HG03521 (cell line): ENCODE data around the gene PPP1R36.
A peak's percentile ranks its signal among the peaks of the same experiment; 100 is the strongest.
"Not testable (repeated sequence)": the region's sequence is repeated elsewhere in the genome, so short reads cannot be mapped to it uniquely, and the experiment has no call there.

Source experiments
- ATAC-seq: cut with Tn5 transposase; IDR thresholded peaks from one replicate; pipeline ENCODE4 v1.9.1; 2021; ENCODE audit warnings: mild to moderate bottlenecking, moderate library complexity; ENCODE audit not compliant: unreplicated experiment

Gene PPP1R36

DNA sequence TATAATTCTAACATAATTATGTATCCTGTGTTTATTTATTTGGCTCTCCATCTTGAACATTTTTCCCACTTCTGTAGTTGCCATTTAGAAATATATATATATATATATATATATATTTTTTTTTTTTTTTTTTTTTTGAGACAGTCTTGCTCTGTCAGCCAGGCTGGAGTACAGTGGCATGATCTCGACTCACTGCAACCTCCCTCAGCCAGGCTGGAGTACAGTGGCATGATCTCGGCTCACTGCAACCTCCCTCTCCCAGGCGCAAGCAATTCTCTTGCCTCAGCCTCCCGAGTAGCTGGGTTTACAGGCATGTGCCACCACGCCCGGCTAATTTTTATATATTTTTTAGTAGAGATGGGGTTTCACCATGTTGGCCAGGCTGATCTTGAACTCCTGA, 32.1 kb upstream of the PPP1R36 start:
- not testable (repeated sequence) for ATAC-seq

DNA sequence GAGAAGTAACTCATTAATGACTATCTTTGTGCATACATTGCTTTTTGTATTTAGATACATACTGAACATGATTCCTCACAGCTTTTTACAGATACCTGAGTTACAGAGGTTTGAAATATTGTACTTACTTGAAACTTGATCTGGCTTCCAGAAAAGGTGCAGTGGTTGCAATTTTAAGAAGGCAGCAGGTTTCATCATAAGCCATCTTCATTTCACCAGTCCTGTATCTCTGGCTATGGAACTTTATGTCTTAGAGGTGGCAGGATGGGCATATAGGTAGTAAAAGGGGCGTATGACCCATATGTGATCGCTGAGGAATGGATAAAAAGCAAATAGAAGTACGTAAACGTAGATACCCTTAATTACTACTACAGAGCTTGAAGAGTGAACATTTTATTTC, 31.5 kb upstream of the PPP1R36 start:
- no peak for ATAC-seq

GRCh38 chr14:64520699-64521098, 29.1 kb upstream of the PPP1R36 start:
- ATAC-seq, result no peak

DNA sequence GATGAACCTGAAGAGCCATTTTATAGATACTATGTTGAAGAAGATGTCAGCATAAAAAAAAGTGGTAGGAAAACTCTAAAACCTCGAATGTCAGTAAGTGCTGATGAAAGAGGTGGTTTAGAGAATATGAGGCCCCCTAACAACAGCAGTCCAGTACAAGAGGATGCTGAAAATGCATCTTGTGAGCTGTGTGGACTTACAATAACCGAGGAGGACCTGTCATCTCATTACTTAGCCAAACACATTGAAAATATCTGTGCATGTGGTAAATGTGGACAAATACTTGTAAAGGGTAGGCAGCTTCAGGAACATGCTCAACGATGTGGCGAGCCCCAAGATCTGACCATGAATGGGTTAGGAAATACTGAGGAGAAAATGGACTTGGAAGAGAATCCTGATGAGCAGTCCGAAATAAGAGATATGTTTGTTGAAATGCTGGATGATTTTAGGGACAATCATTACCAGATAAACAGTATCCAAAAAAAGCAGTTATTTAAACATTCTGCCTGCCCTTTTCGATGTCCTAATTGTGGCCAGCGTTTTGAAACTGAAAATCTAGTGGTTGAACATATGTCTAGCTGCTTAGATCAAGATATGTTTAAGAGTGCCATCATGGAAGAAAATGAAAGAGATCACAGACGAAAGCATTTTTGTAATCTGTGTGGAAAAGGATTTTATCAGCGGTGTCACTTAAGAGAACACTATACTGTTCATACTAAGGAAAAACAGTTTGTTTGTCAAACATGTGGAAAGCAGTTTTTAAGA, 27.0 kb upstream of the PPP1R36 start:
- no peak for ATAC-seq

GRCh38 chr14:64525354-64525753, 24.4 kb upstream of the PPP1R36 start:
- no peak for ATAC-seq

- ATAC-seq, result no peak
These were observed 18.2 kb upstream of the PPP1R36 start for GRCh38 chr14:64531567-64531966.

DNA sequence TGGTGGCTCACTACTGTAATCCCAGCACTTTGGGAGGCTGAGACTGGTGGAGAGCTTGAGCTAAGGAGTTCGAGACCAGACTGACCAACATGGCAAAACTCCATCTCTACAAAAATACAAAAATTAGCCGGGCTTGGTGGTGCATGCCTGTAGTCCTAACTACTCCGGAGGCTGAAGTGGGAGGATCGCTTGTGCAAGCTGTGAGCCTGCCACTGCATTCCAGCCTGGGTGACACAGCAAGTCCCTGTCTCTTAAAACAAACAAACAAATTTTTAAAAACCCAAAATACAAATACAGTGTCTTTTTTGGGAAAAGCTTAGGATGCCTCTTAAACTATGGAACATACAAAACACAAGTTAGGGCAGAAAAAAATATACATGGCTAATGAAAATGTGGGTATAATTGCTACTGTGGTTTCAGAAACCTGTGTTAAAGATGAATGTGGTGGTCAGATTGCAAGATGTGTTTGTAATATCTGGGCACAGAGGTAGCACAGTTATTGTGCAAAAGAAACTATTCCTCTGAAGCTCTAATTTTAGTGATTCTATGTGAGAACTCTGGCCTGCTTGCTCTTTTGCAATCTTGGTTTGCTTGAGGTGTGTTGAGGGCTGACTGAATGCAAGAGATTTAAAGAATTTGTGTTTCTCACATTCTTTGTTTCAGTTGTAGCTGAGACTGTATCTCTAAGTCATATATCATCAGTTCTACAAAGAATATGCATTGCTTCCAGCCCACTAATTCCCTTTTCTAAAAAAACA, 13.1 kb upstream of the PPP1R36 start:
- ATAC-seq, result no peak

DNA sequence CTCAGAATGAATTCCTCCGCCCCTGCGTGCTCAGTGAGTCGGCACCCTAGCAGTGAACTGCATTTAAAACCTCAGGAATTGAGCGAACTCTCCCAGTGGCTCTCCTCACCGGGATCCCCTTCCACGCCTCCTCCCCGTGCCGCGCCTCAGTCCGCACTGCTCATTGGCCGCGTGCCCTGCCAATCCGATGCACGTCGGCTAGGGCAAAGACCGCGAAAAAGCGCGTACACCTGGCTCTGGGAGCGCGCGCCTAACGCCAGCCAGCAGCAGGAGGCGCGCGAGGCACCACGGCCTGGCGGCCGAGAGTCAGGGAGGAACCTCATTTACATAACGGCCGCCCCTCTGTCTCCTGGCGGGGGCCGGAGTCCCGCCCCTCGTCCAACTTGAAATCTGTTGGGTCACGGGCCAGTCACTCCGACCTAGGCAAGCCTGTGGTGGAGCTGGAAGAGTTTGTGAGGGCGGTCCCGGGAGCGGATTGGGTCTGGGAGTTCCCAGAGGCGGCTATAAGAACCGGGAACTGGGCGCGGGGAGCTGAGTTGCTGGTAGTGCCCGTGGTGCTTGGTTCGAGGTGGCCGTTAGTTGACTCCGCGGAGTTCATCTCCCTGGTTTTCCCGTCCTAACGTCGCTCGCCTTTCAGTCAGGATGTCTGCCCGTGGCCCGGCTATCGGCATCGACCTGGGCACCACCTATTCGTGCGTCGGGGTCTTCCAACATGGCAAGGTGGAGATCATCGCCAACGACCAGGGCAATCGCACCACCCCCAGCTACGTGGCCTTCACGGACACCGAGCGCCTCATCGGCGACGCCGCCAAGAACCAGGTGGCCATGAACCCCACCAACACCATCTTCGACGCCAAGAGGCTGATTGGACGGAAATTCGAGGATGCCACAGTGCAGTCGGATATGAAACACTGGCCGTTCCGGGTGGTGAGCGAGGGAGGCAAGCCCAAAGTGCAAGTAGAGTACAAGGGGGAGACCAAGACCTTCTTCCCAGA, 9.3 kb upstream of the PPP1R36 start, which contains the start of gene HSPA2:
Gene HSPA2 (plus strand): TSS at position 534 of the 995 bp plus-strand sequence. CDS start 109 bp downstream, at position 643.
- ATAC-seq, result peak; percentile 90

DNA sequence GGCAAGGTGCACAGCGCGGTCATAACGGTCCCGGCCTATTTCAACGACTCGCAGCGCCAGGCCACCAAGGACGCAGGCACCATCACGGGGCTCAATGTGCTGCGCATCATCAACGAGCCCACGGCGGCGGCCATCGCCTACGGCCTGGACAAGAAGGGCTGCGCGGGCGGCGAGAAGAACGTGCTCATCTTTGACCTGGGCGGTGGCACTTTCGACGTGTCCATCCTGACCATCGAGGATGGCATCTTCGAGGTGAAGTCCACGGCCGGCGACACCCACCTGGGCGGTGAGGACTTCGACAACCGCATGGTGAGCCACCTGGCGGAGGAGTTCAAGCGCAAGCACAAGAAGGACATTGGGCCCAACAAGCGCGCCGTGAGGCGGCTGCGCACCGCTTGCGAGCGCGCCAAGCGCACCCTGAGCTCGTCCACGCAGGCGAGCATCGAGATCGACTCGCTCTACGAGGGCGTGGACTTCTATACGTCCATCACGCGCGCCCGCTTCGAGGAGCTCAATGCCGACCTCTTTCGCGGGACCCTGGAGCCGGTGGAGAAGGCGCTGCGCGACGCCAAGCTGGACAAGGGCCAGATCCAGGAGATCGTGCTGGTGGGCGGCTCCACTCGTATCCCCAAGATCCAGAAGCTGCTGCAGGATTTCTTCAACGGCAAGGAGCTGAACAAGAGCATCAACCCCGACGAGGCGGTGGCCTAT, 8.3 kb upstream of the PPP1R36 start:
- ATAC-seq, result no peak

- ATAC-seq, result no peak
These were observed 7.6 kb upstream of the PPP1R36 start for GRCh38 chr14:64541972-64542835.

- no peak for ATAC-seq
These were observed 6.9 kb upstream of the PPP1R36 start for GRCh38 chr14:64542836-64543201.

- no peak for ATAC-seq
These were observed 5.0 kb upstream of the PPP1R36 start for GRCh38 chr14:64544607-64545312.

- no peak for ATAC-seq
These were observed 745 bp upstream of the PPP1R36 start for GRCh38 chr14:64549016-64549415.

- ATAC-seq, result no peak
These were observed 1.0 kb downstream of the PPP1R36 start for GRCh38 chr14:64550621-64551333.

DNA sequence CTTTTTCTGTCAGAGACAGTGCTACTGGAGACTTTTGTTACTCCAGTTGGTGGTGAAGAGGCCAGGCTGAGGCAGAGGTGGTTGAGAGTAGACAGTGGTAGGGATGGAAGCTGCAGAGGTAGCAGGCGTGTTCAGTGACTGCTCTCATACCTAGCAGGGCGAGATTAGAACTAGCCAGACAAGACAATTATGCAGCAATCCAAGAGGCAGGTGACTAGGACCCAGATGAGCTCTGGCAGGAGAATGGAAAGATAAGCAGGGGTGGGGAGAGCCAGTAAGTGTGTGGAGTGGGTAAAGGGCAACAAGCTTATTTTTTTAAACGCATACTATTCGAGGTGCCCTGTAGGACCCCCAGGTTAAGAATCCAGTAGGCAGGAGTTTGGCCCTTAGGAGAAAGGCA, 4.8 kb downstream of the PPP1R36 start:
- no peak for ATAC-seq

DNA sequence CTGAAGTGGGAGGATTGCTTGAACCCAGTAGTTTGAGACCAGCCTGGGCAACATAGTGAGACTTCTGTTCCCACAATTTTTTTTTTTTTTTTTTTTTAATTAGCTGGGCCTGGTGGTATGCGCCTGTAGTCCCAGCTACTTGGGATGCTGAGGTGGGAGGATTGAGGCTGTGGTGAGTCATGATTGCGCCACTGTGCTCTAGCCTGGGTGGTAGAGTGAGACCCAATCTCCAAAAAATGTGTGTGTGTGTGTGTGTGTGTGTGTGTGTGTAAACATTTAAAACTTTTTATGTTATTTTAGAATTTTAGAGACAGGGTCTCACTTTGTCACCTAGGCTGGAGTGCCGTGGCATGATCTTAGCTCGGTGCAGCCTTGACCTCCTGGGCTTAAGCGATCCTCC, 6.8 kb downstream of the PPP1R36 start:
- ATAC-seq, result no peak

- ATAC-seq, result not testable (repeated sequence)
These were observed 8.5 kb downstream of the PPP1R36 start for GRCh38 chr14:64558216-64558615.

DNA sequence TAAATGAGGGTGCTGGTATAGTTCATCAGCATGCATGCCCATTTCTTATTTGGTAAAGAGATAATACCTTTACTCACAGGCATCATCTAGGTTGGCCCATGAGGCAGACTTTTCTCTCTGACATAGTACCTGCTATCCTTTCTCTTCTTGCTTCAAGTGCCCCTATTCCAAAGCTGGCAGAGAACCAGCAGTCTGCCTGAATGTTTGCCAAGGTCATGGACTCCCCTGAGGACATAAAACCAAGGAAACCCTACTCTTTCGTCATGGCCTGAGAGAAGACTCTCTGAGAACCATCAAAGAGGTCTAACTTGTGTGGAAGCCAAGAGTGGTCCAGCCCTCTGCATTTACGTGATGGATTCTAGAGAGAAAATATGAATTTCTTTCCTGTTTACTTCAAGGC, 11.9 kb downstream of the PPP1R36 start:
- ATAC-seq, result no peak
